ENCODE results near the gene MFSD6.
"Not testable (repeated sequence)": the region's sequence is repeated elsewhere in the genome, so short reads cannot be mapped to it uniquely, and the experiment has no call there.

The MFSD6 gene

DNA sequence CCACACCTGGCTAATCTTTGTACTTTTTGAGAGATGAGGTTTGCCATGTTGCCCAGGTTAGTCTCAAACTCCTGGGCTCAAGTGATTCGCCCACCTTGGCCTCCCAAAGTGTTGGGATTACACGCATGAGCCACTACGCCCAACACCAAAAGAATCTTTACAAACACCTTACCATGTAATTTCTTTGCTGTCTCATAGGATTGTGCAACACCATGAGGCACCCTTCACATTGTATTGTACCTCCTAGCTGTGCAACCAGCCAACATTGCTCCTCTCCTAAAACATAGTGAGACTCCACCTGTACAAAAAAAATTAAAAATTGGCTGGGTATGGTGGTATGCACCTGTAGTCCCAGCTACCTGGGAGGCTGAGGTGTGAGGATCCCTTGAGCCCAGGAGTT lies 3.1 kb upstream of the MFSD6 start:
- in situ Hi-C loops (cut with MboI; ENCODE audit: low sequenced_read_pairs) = no loop called here

- in situ Hi-C loops (cut with MboI; ENCODE audit: low sequenced_read_pairs) = no loop called here
These were observed 2.2 kb upstream of the MFSD6 start for GRCh38 chr2:190405995-190406394.

- in situ Hi-C loops (cut with MboI; ENCODE audit: low sequenced_read_pairs) = no loop called here
These were observed 1.4 kb upstream of the MFSD6 start for GRCh38 chr2:190406805-190407204.

DNA sequence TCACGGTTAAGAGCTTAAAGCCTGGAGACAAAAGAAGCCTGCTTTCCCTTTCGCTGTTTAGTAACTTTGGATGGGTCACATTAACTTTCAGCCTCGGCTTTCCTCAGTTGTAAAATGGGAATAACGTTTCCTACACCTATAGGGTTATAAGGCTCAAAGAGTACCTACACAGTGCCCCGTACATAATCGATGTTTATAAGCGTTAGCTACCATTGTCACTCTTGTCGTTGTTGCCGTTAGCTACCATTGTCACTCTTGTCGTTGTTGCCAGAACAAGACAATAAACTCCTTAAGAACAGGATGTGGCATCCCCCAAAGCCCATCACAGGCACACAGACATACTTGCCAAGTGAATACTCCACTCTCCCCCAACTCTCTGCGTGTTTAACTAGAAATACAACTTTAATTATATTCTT lies 901 bp upstream of the MFSD6 start:
- in situ Hi-C loops (cut with MboI; ENCODE audit: low sequenced_read_pairs) = no loop called here

DNA sequence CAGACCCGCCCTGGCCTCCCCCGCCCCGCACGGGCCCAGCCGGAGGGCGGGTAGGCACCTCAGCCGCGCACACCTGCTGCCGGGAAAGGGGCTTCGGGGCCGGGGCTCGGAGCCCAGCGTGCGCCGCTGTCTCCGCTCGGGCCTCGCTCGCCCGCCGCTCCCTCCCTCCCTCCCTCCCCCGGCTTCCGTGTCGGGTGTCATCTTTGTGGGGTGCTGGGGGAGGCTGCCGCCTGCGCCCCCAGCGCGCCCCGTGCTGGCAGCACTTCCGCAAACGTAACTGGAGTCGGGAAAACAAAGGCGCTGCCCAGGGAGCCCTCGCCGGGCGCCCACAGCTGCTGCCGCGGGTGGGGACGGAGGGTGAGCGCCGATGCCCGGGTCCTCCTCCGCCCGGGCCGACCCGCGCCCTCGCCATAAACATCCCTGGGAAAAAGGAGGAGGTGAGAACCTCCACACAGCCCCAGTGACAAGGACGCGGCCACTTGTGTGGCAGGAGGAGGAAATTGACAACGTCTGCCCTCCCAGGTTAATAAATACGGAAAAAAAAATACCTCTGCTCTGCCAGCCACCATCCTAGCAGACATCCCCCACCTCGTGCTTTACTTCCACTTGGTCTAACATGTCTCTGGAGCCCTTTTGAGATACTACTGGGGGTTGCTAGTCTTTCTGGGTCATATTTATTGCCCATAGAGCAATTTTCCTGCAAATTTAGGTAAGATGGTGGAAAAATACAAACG lies 550 bp downstream of the MFSD6 start:
- in situ Hi-C loops (cut with MboI; ENCODE audit: low sequenced_read_pairs) = no loop called here

GRCh38 chr2:190409616-190410015 lies 1.5 kb downstream of the MFSD6 start:
- in situ Hi-C loops (cut with MboI; ENCODE audit: low sequenced_read_pairs) = no loop called here

DNA sequence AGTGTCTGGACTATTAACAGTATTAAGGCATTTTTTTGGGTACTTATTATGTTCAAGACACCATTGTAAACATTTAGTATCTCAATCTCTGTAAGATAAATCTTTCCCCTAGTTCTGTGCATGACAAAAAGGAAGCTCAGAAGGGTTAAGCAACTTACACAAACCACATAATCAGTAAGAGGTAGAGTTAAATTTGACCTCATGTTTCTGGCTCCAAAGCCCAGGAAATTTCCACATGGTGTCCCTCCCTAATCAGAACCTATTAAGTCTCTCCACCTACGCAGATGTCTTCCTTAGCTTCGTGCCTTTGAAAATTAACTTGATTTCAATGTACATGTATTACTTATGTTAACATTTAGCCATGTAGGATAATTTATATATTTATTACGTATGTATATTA lies 2.0 kb downstream of the MFSD6 start:
- in situ Hi-C loops (cut with MboI; ENCODE audit: low sequenced_read_pairs) = no loop called here

GRCh38 chr2:190412966-190413365 lies 4.8 kb downstream of the MFSD6 start:
- in situ Hi-C loops (cut with MboI; ENCODE audit: low sequenced_read_pairs) = no loop called here

DNA sequence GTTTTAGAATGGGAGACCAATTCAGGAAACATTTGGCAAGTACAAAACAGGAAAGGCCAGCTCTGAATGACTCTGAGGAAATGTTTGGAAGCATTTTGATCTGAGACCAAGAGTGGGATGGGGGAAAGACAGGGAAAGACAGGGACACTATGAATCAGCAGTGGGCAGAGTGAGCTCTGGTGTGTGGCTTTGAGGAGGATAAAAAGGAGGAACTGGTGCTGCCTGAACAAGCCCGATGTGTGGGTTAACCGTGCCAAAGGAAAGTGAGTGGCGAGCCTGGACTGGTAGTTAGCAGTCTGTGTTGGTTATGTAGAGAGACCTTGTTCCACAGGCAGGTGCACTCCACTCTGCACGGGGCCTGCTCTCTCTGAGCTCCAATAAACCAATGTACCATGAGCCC lies 5.3 kb downstream of the MFSD6 start:
- in situ Hi-C loops (cut with MboI; ENCODE audit: low sequenced_read_pairs) = no loop called here

DNA sequence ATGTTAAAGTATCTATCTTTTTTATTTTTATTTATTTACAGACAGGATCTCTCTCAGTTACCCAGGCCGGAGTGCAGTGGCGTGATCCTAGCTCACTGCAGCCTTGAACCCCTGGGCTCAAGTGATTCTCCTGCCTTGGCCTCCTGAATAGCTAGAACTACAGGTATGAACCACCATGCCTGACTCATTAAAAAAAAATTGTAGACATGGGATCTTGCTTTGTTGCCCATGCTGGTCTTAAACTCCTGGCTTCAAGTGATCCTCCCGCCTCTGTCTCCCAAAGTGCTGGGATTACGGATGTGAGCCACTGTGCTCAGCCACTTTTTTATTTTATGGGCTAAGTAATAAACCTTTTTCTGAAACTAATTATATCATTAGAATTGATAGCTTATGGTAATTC lies 7.1 kb downstream of the MFSD6 start:
- in situ Hi-C loops (cut with MboI; ENCODE audit: low sequenced_read_pairs) = no loop called here

GRCh38 chr2:190415794-190416775 lies 7.9 kb downstream of the MFSD6 start:
- in situ Hi-C loops (cut with MboI; ENCODE audit: low sequenced_read_pairs) = no loop called here

DNA sequence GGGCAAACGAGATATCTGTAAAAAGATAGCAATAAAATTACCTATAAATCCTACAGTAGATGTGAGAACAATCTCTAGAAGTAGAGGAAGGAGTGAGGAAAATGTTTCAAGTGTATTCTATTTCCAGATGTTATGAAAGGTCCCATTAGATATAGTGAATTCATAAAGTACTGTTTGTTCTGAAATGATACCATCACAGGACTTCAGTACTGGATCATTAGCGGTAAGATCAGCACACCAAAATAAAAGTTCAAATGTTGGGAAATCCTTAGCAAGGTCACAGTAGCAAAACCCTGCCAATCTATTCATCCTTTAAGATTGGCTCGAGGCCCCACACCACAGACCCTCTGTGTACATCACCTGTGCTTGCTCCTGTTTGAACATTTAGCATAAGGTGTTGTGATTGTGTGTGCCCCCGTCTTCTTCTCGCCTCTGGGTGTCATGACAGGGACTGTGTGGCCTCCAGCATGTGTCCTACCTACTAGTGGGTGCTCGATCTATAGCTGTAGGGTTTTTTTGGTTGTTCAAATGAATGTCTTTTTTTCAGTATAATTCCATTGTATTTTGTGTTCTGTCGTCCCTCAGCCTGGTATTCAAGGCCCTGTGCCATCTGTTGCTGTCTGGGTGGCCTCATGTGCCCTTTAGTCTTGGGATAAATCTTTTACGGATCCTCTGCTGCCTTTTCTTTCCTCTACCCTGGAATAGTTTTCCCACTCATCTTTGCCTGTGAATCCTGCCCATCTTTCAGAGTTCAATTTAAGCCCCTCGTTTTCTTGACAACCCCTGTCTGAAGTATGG lies 9.1 kb downstream of the MFSD6 start:
- in situ Hi-C loops (cut with MboI; ENCODE audit: low sequenced_read_pairs) = no loop called here

DNA sequence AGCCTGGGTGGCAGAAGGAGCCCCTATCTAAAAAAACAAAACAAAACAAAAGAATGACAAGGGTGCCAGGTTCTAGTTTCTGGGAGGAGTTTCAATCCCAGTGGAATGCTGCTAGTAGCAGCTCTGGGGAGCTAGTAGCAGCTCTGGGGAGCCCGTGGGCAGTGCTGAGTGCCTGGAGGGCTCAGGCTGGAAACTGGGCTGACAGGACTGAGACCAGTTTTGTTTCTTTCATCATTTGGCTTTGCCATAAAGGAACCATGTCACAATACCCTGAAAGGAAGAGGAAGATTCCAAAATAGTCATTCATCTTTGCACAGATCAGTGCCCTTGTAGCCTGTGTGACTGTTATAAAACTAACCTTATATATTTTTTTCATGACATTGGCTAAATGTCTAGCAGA lies 10.6 kb downstream of the MFSD6 start:
- in situ Hi-C loops (cut with MboI; ENCODE audit: low sequenced_read_pairs) = no loop called here

- in situ Hi-C loops (cut with MboI; ENCODE audit: low sequenced_read_pairs) = no loop called here
These were observed 12.6 kb downstream of the MFSD6 start for GRCh38 chr2:190420801-190421200.

- in situ Hi-C loops (cut with MboI; ENCODE audit: low sequenced_read_pairs) = no loop called here
These were observed 17.2 kb downstream of the MFSD6 start for GRCh38 chr2:190425221-190425866.

DNA sequence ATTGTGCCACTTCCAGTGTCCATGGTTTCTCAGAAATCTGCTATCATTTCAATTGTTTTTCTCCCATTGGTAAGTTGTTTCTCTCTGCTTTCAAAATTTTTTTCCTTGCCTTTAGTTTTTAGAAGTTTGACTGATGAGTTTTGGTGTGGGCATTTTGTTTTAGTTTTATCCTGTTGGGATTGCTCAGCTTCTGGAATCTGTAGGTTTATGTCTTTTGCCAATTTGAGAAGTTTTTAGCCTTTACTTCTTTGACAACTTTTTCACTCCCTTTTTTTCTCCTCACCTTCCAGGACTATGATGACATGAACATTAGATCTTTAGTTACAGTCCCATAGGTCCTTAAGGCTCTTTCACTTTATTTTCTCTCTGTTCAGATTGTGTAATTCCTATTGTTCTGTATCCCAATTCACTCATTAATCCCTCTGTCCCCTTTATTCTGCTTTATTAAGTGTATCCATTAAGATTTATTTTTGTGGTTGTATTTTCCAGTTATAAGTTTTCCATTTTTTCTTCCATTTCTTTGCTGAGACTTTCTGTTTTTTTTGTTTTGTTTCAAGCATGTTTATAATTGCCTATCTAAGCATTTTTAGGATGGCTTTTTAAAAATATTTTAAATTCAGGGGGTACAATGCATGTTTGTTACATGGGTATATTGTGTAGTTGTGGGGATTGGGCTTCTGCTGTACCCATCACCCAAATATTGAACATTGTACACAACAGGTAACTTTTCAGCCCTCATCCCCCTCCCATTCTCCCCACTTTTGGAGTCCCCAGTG lies 17.9 kb downstream of the MFSD6 start:
- in situ Hi-C loops (cut with MboI; ENCODE audit: low sequenced_read_pairs) = no loop called here

DNA sequence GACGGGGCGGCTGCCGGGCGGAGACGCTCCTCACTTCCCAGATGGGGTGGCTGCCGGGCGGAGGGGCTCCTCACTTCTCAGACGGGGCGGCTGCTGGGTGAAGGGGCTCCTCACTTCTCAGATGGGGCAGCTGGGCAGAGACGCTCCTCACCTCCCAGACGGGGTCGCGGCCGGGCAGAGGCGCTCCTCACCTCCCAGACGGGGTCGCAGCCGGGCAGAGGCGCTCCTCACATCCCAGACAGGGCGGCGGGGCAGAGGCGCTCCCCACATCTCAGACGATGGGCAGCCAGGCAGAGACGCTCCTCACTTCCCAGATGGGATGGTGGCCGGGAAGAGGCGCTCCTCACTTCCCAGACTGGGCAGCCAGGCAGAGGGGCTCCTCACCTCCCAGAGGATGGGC lies 22.7 kb downstream of the MFSD6 start:
- in situ Hi-C loops (cut with MboI; ENCODE audit: low sequenced_read_pairs) = not testable (repeated sequence)

GRCh38 chr2:190431907-190432306 lies 23.8 kb downstream of the MFSD6 start:
- in situ Hi-C loops (cut with MboI; ENCODE audit: low sequenced_read_pairs) = no loop called here

- in situ Hi-C loops (cut with MboI; ENCODE audit: low sequenced_read_pairs) = no loop called here
These were observed 24.5 kb downstream of the MFSD6 start for GRCh38 chr2:190432567-190433231.

Measured in HL-60/S4 (cell line).